ENCODE measurements around the gene HIF3A. TPM values are rescaled to one million over a fixed set of nuclear protein-coding genes. Genes with fewer than 3 reads are reported as not detected.

The HIF3A gene
- total RNA-seq, 1 experiment from 2014 or later = 0.68 TPM

- Mint-ChIP-seq H3K9me3 (ENCODE audit: low read depth, unreplicated experiment) (no peaks in the 10 kb centered on the region), H3K36me3 (ENCODE audit: insufficient read depth, unreplicated experiment) (no peaks in the 10 kb centered on the region), H3K27ac (ENCODE audit: unreplicated experiment) (no peak overlapping the region), H3K4me1 (ENCODE audit: low read depth, unreplicated experiment) (no peaks in the 10 kb centered on the region), H3K27me3 (ENCODE audit: unreplicated experiment) (peaks cover 49% of the 10 kb centered on the region), H3K4me3 (ENCODE audit: low read depth, unreplicated experiment) (no peak overlapping the region)
- no peak for DNase-seq
- BruUV-seq (replicated peaks) = no TSS peak
- CTCF ChIA-PET = no interaction called here
- intact Hi-C loops (cut with micrococcal nuclease; ENCODE audit: unreplicated experiment) = no loop called here
- TF ChIP-seq, protein P1, sequence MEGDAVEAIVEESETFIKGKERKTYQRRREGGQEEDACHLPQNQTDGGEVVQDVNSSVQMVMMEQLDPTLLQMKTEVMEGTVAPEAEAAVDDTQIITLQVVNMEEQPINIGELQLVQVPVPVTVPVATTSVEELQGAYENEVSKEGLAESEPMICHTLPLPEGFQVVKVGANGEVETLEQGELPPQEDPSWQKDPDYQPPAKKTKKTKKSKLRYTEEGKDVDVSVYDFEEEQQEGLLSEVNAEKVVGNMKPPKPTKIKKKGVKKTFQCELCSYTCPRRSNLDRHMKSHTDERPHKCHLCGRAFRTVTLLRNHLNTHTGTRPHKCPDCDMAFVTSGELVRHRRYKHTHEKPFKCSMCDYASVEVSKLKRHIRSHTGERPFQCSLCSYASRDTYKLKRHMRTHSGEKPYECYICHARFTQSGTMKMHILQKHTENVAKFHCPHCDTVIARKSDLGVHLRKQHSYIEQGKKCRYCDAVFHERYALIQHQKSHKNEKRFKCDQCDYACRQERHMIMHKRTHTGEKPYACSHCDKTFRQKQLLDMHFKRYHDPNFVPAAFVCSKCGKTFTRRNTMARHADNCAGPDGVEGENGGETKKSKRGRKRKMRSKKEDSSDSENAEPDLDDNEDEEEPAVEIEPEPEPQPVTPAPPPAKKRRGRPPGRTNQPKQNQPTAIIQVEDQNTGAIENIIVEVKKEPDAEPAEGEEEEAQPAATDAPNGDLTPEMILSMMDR (IDR thresholded peaks at IDR 0.05; ENCODE audit: unreplicated experiment) = no peak
Measured at GRCh38 chr19:46337487-46337886, 40.6 kb downstream of the HIF3A start.

GRCh38 chr19:46339446-46339845, 42.6 kb downstream of the HIF3A start:
- H3K4me1 Mint-ChIP-seq (ENCODE audit: low read depth, unreplicated experiment) = no peaks in the 10 kb centered on the region
- peaks cover 68% of the 10 kb centered on the region for H3K27me3 Mint-ChIP-seq (ENCODE audit: unreplicated experiment)
- intact Hi-C loops (cut with micrococcal nuclease; ENCODE audit: unreplicated experiment) = no loop called here
- TF ChIP-seq, protein P1 (IDR thresholded peaks at IDR 0.05; ENCODE audit: unreplicated experiment) = no peak
- H3K36me3 Mint-ChIP-seq (ENCODE audit: insufficient read depth, unreplicated experiment) = no peaks in the 10 kb centered on the region
- no peaks in the 10 kb centered on the region for H3K9me3 Mint-ChIP-seq (ENCODE audit: low read depth, unreplicated experiment)
- H3K27ac Mint-ChIP-seq (ENCODE audit: unreplicated experiment) = no peak overlapping the region
- no peak for DNase-seq
- no peak overlapping the region for H3K4me3 Mint-ChIP-seq (ENCODE audit: low read depth, unreplicated experiment)
- CTCF ChIA-PET = interaction anchor here (0.9 kb wide), 1 partner anchor 61 kb away, joined by 5 read pairs; no protein-coding TSS in a partner anchor
- BruUV-seq (replicated peaks) = no TSS peak

DNA sequence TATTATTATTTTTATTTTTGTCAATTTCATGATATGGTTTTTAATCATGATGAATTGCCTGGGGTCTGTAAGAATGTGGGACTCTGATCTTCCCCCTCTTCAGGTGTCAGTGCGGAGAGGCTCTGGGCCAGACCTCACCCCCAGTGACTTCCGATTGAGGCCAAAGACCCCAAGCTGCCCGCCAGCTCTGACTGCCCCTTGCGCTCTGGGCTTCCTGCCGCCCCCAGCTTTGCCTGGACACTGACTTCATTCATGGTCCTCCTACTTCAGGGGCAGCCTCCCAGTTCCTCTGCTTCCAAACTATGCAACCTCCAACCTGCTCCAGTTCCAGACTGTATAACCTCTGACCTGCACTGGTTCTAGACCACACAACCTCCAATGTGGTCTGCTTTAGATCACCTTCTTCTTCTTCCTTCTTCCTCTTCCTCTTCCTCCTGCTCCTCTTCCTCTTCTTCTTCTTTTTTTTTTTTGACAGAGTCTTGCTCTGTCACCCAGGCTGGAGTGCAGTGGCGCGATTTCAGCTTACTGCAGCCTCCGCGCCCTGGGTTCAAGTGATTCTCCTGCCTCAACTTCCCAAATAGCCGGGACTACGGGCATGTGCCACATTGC, 43.3 kb downstream of the HIF3A start:
- TF ChIP-seq, protein P1 (IDR thresholded peaks at IDR 0.05; ENCODE audit: unreplicated experiment) = no peak
- H3K9me3 Mint-ChIP-seq (ENCODE audit: low read depth, unreplicated experiment) = no peaks in the 10 kb centered on the region
- intact Hi-C loops (cut with micrococcal nuclease; ENCODE audit: unreplicated experiment) = loop anchor here (10.0 kb wide), 1 partner anchor 55 kb away; no protein-coding TSS in a partner anchor
- BruUV-seq (replicated peaks) = no TSS peak
- no peak for DNase-seq
- no peaks in the 10 kb centered on the region for H3K4me1 Mint-ChIP-seq (ENCODE audit: low read depth, unreplicated experiment)
- no peaks in the 10 kb centered on the region for H3K36me3 Mint-ChIP-seq (ENCODE audit: insufficient read depth, unreplicated experiment)
- no peak overlapping the region for H3K4me3 Mint-ChIP-seq (ENCODE audit: low read depth, unreplicated experiment)
- no peak overlapping the region for H3K27ac Mint-ChIP-seq (ENCODE audit: unreplicated experiment)
- CTCF ChIA-PET = interaction anchor here (0.6 to 0.9 kb wide), 2 partner anchors 60 to 455 kb away, joined by 4 to 5 read pairs; no protein-coding TSS in a partner anchor
- peaks cover 71% of the 10 kb centered on the region for H3K27me3 Mint-ChIP-seq (ENCODE audit: unreplicated experiment)

DNA sequence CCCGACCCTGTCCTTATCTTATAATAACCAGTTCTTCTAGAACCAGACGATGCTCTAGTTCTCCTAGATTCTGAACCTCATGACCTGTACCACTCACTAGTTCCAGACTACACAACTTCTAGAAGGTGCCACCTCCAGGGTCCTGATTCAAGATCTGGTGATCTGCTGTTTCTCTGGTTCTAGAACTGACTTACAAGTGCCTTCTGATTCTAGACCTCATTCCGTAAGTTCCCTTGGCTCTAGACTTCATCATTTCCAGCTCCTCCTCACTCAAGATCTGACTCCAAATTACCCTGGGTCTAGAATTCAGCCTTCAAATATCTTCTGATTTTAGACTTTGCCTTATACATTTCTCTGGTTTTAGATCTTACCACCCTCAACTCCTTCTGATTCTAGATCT, 45.1 kb downstream of the HIF3A start:
- Mint-ChIP-seq H3K4me3 (ENCODE audit: low read depth, unreplicated experiment) (no peak overlapping the region), H3K9me3 (ENCODE audit: low read depth, unreplicated experiment) (no peaks in the 10 kb centered on the region), H3K27ac (ENCODE audit: unreplicated experiment) (no peak overlapping the region), H3K36me3 (ENCODE audit: insufficient read depth, unreplicated experiment) (peaks cover 12% of the 10 kb centered on the region), H3K27me3 (ENCODE audit: unreplicated experiment) (peaks cover 71% of the 10 kb centered on the region), H3K4me1 (ENCODE audit: low read depth, unreplicated experiment) (peaks cover 1% of the 10 kb centered on the region)
- no TSS peak for BruUV-seq (replicated peaks)
- CTCF ChIA-PET = interaction anchor here (0.6 kb wide), 2 partner anchors 19 to 371 kb away, joined by 3 to 4 read pairs; no protein-coding TSS in a partner anchor
- DNase-seq = no peak
- TF ChIP-seq, protein P1 (IDR thresholded peaks at IDR 0.05; ENCODE audit: unreplicated experiment) = no peak
- intact Hi-C loops (cut with micrococcal nuclease; ENCODE audit: unreplicated experiment) = loop anchor here (10.0 kb wide), 1 partner anchor 57 kb away; no protein-coding TSS in a partner anchor
